ENCODE measurements around the gene DGKE.

GRCh38 chr17:56795221-56795865 is 38.6 kb upstream of the DGKE start:
- TF ChIP-seq ZNF274 (IDR thresholded peaks at IDR 0.05; ENCODE audit: low read length) (no peak), ZNF274 (tag by site-specific recombination; IDR thresholded peaks at IDR 0.05; ENCODE audit: borderline replicate concordance) (no peak), ZFP41 (tag by site-specific recombination; IDR thresholded peaks at IDR 0.05; ENCODE audit: borderline replicate concordance) (no peak), ZNF776 (tag by site-specific recombination; IDR thresholded peaks at IDR 0.05; ENCODE audit: borderline replicate concordance) (no peak), CTCF (tag by site-specific recombination; IDR thresholded peaks at IDR 0.05) (no peak), YY1 (tag by site-specific recombination; IDR thresholded peaks at IDR 0.05) (no peak), ZNF449 (tag by site-specific recombination; IDR thresholded peaks at IDR 0.05) (no peak), ZNF777 (tag by site-specific recombination; IDR thresholded peaks at IDR 0.05; ENCODE audit: borderline replicate concordance) (no peak), ZNF549 (tag by site-specific recombination; IDR thresholded peaks at IDR 0.05) (no peak), ZNF311 (tag by site-specific recombination; IDR thresholded peaks at IDR 0.05; ENCODE audit: borderline replicate concordance) (no peak), KLF9 (tag by site-specific recombination; IDR thresholded peaks at IDR 0.05; ENCODE audit: low read depth) (no peak), ZNF624 (tag by site-specific recombination; IDR thresholded peaks at IDR 0.05) (no peak), ZNF510 (tag by site-specific recombination; IDR thresholded peaks at IDR 0.05; ENCODE audit: insufficient replicate concordance) (no peak)

All from HEK293 (cell line).